Measurements from ENCODE around the gene ACTN1.

The ACTN1 gene

DNA sequence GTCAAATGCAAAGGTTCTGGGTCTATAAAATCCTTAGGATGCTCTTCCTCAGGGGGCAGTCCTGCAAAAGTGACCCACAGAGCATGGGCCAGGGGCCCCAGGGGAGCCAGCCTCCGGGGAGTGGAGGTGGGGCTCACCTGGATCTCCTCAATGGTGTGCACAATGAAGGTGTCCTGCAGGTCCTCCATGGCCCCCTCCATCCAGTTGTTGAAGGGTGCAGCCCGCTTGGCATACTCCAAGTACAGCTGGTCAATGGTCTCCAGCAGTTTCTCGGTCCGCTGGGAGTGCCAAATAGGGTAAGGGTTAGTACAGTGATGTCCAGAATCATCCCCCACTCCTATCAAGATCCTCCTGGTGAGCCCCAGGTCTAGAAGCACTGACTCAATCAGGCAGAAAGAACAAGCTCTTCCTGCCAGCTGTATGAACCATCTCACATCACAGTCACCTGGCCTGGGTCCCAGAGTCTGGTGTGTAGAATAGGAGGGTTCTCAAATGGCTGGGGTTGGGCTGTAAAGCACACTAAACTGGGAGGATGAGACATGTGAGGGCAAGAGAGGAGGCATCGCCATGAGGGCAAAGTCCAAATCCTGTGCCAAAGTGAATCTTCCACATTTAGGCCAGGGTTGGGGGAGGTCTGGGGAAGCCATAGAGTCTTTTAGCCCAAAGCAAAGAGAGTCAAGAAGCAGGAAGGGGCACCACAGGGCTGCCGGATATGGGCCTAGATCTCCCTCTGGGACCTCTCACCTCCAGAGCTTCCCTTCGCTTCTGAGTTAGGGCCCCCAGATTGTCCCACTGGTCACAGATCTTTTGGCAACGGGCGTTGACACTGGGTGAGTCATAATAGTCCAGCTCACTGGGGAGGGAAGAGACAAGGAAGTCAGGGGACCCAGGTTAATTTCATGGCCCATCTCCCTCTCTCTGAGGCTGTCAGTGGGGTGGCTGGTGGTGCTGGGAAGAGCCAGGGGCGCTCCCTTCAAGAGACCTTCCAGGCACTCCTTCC, 94.8 kb downstream of the ACTN1 start:
- DNase-seq, result no peak

DNA sequence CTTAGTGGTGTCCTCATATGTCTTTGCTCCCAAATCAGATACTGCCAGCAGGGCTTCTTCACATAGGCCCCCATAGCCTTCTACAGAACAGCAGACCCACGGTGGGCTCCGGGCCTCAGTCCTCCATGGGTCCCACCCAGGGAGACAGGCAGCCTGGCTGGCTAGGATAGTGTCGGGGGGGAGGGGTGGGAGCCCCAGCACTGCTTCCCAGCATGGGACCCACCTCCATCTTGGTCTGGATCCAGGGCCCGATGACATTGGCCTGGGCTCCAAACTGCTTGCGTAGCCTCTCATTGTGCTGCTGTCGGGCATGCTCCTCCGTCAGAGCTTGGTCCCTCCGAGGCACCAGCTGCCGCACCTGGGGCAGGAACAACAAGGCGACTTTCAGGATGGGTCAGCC, 96.9 kb downstream of the ACTN1 start:
- no peak for DNase-seq

DNA sequence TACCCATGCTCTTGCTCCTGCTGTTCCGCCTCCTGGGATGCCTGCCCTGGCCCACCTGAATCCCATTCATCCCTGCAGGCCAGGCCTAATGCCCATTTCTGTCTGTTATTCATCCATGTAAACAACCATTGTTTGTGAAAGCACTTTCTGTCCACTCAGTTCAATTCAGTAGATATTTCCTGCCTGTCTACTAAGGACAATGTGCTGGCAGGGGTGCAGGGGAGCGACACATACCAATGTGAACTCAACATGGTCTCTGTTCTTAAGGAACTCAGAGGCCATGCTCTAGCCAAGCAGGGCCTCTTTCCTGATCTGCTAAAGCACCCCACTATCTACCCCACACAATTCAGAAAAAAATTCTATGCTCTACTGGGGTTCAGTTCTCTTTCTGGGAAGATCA, 97.7 kb downstream of the ACTN1 start:
- no peak for DNase-seq

DNA sequence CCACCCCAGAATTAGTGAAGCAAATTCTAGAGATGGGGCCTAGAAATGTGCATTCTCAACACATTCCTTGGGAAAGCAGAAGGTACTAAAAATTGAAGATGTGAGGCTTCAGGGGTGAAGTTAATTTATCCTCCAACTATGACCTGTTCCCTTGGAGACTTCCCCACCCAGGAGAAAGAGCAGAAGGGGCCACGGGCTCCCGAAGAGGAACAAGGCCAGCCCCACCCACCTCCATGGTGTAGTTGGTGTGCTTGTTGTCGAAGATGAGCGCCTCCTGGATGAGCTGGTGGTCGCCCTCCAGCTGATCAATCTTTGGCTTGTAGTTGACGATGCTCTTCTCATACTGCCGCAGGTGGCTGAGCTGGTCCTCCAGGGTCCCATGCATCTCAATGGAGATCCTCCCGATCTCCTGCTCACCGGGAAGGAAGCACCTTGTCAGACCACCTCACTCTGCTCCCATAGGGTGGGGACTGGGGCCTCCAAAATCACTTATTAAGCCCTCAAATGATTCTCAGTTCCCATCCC, 98.5 kb downstream of the ACTN1 start:
- DNase-seq, result no peak

DNA sequence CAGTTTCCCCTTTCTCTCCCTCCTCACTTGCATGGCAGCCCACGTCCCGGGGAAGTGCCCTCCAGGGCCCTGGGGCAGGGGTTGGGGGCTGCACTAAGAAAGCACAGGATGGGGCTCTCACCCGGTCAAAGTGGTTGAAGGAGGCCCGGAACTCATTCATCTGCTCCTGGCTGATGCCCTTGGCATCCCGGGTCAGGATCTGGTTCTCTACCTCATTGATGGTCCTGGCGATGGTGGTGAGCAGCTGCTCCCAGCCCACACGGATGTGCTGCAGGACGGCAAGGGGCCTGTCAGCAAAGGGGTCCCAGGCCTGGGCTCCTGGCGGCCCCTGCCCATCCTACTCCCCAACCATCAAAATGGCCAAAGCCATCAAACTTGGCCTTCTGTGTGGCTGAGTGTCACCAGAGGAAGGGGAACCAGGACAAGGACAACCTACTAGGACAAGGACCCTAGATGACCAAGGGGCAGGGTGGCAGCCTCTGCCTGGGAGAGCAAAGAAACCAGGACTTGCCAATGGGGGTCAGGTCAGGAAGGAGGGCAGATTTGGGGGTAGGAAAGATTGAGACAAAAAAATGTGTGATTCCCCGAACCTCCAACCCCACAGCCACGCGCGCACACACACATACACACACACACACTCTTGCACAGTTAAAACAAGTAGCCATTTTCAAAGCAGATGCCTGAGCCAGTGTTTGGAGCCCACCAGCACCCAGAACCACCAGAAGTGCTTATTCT, 99.1 kb downstream of the ACTN1 start:
- no peak for DNase-seq

DNA sequence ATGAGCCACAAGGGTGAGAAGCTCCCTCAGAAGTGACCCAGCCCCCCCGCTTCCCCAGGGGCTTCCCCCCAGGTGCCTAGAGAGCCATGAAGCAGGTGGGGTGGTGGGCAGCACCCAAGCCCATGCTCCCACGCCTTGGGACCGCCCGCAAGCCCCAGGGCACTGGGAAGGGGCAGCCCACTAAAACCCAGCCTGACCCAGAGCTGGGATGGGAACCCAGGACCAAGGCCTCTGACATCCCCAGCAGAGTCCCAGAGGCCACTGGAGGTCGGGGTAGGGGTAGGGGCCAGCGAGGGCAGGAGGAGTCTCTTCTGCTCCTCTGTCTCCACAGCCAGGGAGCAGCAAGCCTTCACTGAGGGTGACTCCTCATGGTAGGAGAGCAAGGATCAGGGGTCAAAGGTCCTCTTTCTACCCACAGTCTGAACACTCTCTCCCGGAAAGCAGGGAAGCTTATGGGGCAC, 99.8 kb downstream of the ACTN1 start:
- DNase-seq, result no peak

DNA sequence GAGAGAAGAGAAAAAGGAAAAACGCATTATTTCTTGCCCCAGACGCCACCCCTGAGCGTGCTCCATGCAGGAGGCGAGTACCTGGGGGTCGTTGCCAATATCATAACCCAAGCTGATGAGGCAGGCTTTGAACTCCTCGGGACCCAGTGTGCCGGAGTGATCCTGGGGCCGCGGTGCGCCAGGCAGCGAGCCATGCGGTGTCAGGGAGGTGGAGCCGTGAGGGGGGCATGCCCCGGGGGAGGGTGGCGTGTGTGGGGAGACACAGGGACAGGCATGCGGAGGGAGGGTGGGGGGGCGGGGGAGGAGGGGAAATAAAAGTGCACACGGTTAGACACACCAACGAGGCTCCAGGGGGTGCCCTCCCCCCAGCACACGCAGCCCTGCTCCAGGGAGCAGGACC, 100.2 kb downstream of the ACTN1 start:
- DNase-seq, result no peak

DNA sequence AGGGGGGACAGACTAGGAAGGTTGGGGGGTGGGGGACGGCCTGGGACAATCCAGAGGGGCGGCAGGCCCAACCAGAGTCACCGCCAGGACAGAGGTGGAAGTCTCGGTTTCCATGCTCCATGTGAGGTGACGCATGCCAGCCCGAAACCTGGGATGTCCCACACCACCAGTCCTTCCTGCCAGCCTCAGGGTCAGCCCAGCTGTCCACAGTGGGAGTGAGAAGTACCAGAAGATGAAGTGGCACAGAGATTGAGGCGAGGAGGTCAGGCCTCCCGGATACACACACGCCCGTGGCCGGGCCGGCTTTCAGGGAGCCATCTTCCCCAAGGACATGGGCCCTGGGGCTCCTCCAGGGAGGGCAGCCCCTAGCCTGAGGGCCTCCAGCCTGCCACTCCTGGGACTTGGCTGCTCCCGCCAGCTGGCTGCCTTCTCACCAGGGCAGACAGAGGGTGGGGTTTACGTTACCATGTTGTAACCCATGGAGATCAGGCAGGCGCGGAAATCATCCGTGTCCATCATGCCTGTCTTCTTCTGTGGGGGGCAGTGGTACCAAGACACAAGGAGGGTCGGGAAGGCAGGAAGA, 101.0 kb downstream of the ACTN1 start:
- no peak for DNase-seq

DNA sequence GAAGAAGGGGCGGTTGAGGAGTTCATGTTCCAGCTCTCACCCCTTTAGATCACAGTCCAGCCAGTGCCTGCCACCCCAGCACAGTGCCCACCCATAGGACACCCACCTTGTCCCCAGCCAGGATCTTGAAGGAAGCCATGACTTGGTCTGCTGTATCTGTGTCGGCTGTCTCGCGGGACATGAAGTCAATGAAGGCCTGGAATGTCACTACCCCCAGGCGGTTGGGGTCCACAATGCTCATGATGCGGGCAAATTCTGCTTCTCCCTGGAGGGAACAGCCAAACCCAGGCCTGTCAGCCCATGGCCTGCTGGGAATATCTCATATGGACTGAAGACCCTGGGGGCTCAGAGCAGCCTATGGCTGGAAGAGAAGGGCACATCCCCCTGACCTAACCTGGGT, 102.1 kb downstream of the ACTN1 start:
- DNase-seq, result no peak

DNA sequence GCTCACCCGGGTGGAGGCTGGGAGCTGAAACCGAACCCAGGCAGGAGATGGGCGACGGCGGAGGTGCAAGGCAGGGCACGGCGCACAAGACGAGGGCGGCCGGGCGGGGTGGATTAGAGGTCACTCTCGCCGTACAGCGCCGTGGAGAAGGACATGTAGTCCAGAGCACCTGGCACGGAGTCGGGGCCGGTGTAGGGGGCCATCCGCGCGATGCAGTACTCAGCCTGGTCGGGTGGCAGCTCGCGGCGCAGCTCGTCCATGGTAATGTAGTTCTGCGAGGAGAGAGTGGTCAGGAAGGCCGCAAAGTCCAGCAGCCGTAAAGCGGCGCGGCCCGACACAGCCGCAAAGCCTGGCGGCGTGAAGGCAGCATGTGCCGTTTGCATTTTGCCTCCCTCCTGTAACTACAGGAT, 104.4 kb downstream of the ACTN1 start:
- DNase-seq, result peak; percentile 9 to 17

DNA sequence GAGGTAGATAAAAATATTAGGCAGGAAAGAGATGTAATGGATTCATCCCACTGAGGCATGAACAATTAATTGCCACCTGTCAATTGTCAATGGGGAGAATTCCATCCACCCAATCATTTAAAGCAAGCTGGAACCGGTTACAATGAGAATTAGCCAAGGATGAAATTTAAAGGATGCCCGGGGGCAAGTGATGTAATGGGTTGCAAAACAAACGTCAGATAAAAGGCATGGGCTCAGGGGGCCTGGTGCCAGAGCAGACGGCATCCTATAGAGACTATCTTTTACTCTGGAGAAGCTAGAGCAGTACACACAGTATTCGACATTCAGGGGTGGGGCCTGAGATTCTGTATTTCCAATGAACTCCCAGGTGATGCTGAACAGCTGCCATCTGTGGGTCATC, 105.7 kb downstream of the ACTN1 start:
- DNase-seq, result no peak

DNA sequence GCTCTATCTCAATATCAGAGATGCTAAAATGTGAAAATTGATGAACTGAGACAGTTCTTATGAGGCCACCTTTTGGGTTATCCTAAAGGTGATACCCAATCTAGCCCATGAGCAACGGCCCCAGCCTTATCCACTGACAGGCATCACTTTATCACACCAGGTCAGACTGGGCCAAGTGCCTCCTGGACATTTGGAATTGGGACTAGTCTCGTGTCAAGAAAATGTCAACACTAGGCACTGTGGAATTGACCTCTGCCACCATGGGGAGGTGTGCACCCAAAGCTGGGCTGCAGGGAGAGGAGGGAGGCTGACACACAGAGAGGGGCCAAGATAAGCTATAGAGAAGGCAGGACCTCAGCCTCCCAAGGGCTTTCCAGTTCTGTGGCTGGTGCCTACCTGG, 107.7 kb downstream of the ACTN1 start:
- no peak for DNase-seq

DNA sequence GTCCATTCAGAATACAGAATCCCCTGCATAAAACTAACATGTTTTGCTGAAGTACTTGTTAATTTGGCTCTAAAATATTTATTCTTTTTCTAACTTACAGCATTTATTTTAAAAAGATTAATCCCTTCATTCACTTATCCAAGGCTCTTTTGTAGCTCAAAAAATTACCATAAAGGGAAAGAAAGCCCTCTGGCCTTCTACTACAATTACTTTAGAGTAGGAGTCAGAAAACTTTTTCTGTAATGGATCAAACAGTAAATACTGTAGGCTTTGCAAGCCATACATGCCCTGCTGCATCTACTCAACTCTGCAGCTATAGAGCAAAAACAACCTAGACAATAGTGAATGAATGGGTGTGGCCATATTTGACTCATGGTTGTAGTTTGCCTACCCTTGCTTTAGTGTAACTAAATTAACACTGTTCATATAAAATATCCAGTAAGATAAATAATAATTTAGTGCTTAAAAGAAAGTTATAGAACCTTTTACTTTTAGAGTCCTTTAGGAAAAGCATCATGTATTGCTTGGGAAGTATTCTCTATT, 112.0 kb downstream of the ACTN1 start:
- no peak for DNase-seq

DNA sequence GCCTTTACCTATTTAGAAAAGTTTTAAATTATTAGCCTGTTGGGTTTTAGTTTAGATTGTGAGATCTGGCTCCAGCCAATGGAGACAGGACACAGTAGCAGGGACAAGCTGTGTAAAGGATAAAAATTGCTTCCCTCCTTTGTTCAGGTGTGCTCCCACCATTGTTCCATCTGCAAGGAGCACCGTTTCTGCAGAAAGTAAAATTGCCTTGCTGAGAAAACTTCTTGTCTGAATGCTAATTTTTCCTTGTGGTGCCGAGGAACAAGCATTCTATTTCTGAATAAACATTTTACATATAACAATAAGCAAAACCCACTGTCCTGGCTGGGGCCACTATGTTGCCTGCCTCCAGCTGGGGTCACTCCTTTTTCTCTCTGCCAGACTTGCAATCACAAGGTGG, 113.6 kb downstream of the ACTN1 start:
- DNase-seq, result no peak

DNA sequence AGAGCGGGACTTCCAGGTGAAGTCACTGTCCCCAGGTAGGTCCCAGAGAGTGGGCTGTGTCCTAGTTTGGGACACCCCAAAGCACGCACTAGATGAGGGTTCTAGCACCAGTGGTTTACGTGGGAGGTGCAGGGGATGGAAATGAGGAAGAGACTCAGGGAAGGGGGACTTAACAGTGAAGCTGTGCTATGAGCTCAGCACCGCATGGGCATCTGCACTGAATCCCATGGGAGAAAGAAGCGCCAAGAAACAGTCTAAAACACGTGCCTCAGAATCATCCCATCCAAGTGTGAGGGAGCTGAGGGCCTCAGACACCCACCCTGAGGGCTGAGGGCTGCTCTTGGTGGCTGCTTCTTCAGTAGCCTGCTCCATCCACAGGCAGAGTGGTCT, 114.7 kb downstream of the ACTN1 start:
- no peak for DNase-seq

DNA sequence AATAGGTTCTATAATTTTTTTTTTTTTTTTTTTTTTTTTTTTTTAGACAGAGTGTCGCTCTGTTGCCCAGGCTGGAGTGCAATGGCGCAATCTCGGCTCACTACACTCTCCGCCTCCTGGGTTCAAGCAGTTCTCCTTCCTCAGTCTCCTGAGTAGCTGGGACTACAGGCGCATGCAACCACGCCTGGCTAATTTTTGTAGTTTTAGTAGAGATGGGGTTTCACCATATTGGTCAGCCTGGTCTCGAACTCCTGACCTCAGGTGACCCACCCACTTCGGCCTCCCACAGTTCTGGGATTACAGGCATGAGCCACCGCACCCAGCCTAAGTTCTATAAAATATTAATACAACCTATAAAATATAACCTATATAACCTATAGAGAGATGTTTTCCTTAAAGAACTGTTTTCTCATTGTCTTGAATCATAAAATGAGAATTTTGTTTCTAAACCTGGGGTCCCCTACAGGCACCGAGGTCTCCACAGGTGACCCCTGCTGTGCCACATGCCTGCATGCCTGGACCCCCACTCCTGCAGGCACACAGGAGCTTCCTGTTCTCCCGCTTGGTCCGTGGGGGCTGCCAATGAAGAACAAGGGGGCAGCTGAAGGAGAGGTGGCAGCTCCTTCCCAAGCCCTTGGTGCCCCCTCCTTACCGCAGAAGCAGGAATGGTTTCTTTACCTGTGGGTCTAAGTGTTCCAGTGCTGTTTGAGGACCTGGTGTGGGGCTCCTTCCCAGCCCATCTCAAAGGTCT, 115.3 kb downstream of the ACTN1 start:
- no peak for DNase-seq

DNA sequence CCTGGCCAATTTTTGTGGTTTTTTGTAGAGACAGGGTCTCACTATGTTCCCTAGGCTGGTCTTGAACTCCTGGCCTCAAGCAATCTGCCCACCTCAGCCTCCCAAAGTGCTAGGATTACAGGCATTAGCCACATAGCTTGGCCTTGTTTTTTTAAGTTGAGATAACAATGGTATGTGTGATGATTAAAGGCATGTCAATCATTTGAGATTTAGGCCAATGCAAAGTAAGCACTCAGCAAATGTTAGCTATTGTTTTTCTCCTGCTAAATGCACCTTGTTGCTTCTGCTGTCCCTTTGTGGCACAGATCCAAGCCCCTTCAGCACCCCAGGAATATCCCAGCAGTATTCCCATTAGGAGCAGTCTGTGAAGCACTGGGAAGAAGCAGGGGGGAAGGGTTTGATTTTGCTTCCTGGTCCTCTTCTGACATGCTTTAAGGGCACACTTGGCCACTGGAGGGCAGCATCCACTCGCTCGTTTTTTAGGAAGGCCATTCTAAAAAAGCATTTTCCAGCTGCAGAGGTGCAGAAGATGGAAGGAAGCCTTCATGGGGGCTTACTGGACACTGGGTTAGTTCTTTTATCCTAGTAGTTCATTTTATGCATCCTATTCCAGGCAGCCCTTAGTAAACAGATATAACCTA, 116.0 kb downstream of the ACTN1 start:
- peak; percentile 53 to 58 for DNase-seq

DNA sequence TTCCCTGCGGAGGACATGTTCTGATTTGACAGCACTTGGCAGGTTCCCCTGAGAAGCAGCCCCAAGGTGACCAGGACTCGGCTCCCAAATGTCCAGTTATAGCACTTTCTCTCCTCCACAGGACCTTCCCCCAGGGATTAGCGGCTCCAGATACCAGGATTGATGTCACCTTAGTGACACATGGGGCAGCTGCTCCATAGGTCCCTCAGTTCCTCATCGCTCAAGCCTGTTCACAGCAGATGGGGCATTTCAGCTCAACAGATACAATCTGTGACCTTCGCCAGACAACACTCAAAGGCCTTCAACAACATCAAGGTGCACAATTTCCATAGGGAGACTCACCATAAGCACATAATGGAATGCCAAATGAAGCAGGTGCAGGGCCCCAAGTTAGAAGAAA, 118.3 kb downstream of the ACTN1 start:
- DNase-seq, result no peak

DNA sequence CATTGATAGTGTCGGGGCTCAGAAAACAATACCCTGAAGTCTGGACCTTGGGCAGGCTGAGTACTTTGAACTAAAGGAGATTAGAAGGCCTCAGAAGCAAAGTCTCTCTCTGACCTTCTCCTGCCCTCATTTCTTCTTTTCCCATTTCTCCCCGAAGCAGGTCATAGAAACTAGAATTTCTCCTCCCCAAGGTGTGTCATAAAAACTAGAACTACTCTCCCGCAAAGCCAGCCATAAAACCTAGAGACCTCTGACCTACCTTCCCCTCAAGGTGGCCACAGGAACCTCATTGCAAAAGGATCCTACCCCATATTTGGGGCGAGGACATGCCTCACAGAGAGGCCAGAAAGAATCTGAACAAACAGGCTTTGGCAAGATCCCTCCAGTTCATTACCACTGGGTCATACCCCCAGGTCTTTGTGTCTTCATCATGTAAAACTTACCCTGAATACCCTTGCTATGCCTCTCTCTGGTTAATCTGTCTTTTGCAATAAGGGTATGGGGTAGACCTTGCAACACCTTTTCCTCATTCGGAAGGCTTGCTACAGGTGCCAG, 121.5 kb downstream of the ACTN1 start:
- DNase-seq, result no peak

DNA sequence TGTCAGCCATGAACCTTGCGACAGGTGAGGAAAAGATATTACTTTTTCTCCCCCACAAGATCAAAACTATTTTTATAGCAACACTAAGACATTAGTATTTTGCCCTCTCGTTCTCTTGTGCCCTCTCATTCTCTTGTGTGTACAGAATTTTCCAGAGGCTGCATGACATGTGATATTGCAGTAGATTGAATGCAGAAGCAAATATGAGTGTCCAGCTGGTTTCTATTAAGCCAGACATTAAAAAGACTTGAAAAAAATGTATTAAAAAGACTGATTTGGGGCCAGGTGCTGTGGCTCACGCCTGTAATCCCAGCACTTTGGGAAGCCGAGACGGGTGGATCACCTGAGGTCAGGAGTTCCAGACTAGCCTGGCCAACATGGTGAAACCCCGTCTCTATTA, 122.5 kb downstream of the ACTN1 start:
- no peak for DNase-seq

DNA sequence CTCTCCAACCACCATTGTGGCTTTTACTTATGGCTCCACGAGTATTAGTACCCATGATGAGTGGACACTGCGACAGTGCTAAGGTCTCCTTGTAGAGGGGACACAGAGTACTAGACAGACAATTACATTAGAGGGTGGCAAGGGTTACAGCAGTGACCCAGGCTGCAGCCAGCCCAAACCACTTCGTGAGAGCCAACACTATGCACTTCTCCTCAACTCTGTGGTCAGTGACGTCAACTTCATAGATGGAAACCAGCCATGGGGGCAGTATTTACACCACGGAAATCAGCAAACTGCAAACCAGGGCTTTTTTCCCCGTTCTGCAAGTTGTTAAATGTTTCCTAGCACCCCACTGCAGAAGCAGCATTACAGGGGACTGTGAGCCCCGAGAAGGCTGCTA, 124.7 kb downstream of the ACTN1 start:
- no peak for DNase-seq

DNA sequence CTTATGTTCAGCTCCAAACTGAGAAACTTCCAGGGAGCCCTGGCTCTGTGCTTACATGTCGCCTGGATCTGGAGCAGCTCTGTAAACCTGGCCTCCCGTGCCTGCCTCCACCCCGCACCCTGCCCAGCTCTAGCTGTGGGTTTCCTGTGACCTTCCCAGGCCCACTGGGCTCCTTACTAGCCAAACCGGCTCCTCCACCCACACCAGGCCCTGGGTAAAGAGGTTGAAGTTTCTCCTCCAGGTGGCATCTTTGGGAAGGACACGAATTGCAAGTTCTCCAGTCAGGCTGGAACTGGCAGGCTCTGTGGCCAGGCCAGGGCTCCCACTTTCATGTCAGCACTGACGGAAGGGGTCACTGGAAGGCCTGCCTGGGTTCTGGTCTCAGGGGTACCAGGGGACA, 125.4 kb downstream of the ACTN1 start:
- no peak for DNase-seq

Measured in CD4-positive, alpha-beta T cell treated with Interleukin-4 for 1 hour (primary cell).